Measurements from ENCODE around the gene AFAP1L1.
A peak's percentile ranks its signal among the peaks of the same experiment; 100 is the strongest.

The AFAP1L1 gene

DNA sequence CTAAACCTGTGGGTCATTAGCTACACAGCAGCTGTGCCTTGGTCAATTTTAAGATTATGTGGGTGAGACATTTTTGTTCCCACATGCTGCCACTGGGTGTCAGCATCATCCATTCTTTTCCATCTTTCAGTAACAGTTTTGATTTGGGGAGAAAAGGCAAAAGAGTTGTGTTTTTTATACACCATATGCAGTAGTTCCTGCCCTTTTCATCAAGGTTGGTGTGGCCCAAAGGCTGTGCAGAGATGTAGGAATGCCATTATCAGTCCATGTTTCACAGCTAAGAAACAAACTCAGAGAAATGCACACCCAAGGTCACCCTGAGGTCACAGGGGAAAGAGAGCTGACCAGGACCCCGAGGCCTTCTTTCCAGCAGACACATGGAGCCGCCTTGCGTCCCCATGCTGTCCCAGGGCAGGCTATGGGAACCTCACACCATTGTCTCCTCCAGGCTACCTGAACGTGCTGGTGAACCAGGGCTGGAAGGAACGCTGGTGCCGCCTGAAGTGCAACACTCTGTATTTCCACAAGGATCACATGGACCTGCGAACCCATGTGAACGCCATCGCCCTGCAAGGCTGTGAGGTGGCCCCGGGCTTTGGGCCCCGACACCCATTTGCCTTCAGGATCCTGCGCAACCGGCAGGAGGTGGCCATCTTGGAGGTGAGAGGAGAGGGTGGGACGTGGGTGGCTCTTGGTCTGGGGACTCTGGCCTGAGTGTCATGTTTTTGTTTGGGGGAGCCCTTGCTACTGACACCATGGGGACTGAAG lies 45.8 kb downstream of the AFAP1L1 start:
- DNase-seq: peak; percentile 8

DNA sequence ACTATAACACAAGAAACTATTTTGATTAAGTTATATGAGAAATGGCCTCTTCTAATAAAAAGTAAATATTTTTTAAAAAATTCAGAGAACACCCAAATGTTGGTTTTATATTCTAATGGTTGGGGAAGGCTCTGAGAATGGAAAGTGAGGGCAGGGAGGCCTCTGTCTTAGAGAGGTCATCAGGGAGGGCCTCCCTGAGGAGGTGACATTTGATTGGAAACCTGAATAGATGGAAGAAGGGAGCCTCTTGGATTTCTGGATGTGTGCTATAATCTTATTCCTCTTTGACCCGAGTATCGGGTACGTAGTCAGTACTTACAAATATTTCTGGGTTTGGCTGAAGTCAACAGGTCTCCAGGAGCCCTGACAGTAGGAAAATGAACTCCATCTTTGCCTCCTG lies 47.5 kb downstream of the AFAP1L1 start:
- DNase-seq: no peak

DNA sequence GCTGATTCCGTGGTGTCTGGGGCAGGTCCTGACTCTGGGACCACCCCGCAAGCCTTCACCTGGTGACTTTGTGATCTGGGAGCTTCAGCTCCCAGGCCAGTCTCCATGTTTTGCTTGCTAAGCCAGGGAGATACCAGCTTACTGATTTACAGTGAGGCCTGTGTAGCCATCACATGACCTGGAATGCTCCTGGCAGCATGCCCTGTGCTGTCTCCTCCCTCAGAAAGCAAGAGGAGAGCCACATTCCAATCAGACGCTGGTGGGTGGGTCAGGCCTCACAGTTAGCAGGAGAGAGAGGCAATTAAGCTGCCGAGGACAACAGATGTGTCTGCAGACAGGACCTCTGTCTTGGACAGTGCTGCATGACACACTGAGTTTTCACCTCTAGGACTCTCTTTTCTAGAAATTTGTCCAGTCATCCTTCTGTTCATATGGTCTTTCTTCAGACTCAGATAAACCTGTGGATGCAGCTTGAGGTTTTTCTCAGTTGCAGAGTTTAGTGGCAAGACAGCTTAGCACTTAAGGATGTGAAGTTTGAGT lies 49.2 kb downstream of the AFAP1L1 start:
- DNase-seq: peak; percentile 2

DNA sequence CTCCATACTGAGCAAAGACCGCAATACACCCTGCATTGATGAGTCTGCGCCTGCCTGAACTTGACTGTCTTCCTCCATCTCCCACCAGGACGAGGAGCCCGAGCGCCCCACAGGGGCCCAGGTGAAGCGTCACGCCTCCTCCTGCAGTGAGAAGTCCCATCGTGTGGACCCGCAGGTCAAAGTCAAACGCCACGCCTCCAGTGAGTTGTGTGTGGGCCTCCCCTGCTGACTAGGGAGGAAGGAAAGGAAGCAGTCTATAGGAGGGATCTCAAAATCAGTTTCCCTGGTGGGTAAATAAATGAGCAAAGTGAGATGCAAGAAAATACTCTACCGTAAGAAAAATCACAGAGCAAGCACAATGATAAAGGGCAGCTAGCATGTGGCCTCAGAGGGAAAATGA lies 50.9 kb downstream of the AFAP1L1 start:
- DNase-seq: no peak

DNA sequence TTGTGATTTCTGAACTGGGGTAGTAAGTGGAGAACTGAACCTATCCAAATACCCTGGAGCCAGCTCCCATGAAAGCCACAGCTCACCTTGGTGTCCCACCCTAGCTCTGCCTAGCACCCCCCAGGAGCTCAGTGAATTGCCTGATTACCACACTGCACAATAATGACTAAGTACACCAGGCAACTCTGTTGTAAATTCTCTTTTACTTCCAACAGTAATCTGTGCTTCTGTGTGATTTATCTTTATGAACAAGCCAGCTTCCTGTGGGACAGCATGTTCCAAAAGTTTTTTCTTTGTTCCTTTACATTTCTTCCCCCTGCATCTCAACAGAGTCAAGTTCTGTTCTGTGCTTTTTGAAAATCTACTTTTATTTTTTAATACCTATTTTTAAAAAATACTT lies 51.6 kb downstream of the AFAP1L1 start:
- no peak for DNase-seq

DNA sequence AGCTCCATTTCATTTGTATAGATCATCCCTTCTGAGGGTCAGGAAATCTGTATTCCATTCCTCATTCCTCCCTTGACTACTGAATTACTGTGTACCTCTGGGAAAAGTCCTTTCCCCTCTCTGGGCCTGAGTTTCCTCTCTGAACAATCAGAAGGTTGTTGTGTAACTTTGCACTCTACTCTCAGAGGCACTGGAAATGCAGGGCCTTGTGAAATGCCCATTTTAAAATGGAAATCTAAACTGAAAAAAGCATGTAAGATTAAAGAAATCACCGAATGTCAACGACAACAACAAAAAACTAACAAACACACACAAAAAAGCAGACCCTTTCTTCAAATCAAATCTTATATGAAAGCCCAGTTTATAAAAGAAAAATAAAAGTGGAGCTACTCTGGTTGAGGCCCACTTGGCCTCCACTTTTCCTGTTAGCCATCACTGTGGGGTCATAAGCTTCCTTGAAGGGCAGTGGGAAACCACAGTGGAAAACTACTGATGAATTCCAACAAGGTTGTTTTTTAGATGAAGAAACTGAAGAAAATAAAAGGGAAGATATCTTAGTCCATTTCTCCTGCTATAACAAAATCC lies 52.1 kb downstream of the AFAP1L1 start:
- DNase-seq: no peak

DNA sequence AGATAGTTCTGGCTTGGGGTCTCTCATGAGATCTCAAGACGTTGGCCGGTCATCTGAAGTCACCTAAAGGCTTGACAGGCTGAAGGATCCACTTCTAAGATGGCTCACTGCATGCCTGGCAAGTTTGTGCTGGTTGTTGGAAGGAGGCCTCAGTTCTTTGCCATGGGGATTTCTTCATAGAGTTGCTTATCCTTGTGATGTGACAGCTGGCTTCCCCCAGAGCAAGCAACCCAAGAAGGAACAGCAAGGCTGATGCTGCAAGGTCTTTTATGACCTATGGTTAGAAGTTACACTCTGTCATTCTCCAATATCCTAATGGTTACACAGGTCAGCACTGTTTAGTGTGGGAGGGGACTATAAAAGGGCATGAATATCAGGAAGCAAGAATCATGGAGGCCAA lies 53.0 kb downstream of the AFAP1L1 start:
- DNase-seq: no peak

DNA sequence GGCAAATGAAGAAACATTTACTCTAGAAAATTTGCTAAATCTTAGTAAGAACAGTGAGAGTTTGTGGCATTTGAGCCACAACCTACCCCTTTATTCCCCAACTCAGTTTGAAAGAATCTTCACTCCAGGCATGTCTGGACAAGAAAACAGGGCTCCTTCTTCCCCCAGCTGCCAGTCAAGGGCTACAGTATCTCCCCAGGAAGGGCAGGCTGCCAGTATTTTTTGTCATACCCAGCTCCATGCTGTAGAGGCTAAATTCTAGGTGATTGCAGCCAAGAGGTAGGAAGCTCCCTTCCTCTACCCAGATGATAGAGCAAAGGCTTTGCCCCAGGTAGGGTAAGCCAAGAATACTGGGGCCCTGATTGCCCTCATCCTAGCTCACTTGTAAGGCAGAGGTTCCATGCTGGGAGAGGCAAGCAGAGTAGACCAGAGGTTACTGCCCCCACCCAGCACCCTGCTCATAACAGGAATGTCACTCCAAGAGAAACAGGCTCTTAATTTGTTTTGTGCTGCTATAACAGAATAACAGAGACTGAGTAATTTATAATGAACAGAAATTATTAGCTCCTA lies 53.6 kb downstream of the AFAP1L1 start:
- no peak for DNase-seq

DNA sequence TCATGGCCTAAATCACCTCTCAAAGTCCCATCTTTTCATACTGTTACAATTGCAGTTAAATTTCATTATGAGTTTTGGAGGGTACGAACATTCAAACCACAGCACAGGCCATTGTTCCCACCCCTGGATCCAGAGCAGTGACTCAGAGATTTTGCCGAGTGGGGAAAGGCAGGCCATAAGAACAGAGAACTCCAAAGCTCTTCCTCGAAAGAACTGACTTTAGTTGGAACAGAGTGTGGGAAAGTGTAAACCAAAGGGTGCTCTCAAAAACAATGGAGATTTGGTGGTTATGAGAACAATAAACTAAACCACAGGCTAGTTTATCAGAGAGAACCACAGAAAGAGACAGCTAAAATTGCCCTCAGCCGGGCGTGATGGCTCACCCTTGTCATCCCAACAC lies 54.2 kb downstream of the AFAP1L1 start:
- no peak for DNase-seq

DNA sequence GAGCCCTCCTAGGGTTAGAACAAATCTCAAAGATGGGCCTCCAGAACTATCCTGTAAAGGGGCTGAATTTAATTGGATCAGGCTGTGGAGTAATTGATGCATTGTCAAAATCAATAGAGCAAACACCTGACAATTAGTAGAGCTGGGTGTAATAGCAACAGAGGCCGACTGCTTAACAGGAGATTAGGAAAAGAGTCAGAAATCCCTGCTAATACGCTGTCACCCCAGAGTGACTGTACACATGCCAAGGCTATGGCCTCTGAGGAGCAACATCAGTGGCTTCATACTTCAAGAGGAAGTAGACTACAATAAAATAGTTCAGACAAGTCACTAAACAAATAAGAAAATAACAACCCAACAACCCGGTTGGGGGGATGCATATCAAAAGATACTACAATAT lies 55.0 kb downstream of the AFAP1L1 start:
- no peak for DNase-seq

DNA sequence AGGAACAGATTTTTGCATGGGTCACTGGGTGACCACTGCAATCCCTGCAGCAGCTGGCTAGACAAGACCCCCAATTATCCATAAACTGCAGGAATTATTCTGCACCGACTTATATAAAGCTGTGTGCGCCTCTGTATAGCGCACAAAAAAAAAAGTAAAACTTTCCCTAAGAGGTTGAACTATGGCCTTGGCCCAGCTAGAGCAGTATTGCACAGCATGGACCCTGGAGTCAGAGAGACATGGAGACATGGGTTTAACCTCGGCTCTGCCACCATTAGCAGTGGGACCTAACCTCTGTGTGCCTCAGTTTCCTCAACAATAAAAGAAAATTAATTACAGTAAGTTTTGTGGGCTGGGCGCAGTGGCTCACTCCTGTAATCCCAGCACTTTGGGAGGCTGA lies 56.5 kb downstream of the AFAP1L1 start:
- no peak for DNase-seq

DNA sequence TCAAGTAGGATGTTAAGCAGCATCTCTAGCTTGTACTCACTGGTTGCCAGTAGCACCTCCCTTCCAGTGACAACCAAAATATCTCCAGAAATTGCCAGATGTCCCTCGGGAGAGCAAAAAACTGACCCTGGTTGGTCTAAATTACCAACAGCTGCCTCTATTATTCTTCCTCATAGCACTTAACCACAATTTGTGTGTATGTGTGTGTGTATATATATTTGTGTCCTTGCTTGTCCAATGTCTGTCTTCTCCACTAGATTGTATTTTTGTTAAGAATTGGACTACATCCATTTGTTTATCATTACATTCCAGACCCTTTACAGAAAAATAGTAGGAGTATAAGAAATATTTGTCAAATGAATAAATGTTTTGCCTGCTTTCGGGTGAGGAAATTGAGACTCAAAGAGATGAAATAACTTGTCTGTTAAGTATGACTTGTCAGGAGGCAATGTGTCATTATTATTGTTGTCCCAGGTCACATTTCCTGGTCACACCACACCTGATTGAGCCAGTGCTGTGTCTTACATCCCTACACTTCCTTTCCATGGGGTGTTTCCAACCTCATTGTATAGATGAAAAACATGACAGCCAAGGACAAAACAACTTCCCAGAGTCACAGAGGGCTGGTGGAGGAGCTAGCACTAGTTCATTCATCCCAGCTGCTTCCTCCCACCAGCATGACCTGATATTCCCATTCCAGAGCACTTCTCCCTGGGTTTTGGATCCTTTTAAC lies 62.2 kb downstream of the AFAP1L1 start:
- no peak for DNase-seq

DNA sequence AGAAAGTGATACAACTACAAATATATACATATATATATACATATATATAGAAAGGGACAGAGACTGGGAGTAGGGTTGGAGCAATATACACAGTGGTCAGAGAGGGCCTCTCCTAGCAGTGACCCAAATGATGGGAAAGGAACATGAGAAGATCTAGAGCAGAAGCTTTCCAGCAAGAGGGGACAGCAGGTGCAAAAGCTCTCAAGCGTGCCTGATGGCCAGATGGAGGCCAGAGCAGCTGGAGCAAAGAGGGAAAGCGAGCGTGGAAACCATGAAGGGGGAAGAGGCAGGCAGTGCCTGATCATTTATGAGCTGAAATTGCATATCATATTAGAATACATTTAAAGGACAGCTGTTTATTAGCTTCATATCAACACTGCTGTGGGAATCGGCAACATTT lies 66.1 kb downstream of the AFAP1L1 start:
- no peak for DNase-seq

DNA sequence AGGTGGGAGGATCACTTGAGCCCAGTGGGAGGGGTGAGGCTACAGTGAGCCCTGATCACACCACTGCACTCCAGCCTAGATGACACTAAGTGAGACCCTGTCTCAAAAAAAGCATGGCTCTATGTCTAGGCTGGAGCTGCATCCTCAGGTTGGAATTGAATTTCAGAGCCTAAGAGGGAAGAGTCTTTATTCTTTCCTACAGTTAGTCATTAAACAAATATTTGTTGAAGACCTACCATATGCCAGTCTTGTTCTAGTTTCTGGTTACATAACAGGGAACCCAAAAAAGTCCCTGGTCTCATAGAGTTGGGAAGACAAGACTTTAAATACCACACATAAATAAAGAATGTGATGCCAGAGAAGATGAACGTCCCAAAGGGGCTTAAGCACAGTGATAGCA lies 66.7 kb downstream of the AFAP1L1 start:
- no peak for DNase-seq

DNA sequence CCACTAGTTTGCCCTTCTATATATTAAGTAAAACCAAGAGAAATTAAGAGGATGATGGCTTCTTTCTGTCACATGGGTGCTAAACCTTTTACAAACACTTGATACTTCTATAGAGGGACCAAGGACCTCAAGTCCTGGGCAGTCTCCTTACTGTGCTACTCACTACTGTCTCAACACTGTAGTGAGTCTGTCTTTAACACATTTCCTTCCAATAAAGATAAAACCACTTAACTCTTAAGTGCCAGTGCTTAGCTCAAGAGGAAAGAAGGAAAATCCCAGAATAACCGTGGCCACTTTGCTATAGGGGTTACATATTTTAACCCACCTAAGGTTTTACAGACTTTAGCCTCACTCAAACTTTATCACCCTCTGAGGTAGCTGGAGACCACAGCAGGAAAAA lies 69.3 kb downstream of the AFAP1L1 start:
- no peak for DNase-seq

DNA sequence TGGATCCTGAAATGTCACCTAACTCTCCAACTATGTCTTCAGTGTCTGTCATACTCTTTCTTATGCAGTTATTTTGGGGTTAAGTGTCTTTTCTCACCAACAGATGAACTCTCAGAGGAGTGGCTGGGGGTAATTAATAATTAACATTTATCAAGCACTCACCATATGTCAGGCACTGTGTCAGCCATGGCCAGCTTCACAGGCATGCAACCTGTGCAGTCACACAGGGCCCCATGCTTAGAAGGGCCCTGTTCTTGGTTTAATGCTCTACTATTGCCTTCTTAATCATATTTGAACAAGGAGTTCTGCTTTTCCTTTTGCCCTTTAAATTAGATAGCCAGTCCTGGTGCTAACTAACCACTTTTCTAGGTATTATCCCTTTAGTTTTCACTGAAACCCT lies 70.2 kb downstream of the AFAP1L1 start:
- DNase-seq: no peak

DNA sequence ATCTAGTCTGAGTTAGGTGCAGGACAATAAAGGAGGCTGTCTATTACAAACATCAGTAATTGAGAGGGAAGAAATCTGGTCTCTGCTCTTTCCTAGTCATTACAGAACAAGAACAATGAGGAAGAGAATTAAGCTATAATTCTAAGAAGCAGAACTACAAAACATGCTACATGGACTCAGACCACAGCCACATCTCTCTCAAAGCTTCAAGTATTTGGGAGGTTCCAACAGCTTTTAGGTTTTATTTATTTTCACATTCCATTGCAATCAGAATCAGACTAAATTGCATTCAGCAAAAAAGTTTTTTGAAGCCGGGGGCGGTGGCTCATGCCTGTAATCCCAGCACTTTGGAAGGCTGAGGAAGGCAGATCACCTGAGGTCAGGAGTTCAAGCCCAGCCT lies 72.5 kb downstream of the AFAP1L1 start:
- DNase-seq: no peak

DNA sequence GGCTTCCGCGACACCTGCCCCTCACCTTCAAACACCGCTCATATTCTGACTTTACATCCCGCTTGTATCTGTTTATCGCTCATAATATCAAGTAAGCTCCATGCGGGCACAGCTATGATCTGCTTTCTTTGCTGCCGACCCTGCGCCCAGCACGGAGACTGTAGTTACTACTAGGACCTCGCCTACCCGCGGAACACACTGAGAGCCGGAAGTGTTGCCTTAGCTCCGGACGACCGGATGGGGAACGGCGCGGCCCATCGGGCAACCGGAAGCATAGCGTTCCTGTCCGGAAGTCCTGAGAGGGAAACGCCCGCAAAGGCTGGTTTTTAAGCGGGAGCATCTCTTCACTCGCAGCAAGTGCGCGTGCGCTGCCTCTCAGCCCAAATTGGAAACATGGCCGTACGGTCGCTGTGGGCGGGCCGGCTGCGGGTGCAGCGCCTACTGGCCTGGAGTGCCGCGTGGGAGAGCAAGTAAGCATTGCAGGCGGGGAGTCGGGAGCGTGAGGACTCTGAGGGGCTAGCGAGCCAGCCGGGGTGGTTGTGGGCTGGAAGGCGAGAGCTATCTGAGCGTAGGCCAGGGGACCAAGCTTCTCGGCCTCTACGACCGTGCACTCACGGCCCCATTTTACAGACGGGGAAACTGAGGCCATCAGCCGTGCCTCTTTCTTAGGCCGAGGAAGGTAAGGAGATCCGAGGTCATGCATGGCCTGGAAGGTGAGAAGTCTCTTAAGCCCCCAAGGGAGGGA lies 73.7 kb downstream of the AFAP1L1 start, which contains the start of gene GRPEL2:
Gene GRPEL2, plus strand, starts transcription at position 353 of the 745 bp plus-strand sequence. Its CDS starts 41 bp downstream, at position 394.
- peak; percentile 90 for DNase-seq

DNA sequence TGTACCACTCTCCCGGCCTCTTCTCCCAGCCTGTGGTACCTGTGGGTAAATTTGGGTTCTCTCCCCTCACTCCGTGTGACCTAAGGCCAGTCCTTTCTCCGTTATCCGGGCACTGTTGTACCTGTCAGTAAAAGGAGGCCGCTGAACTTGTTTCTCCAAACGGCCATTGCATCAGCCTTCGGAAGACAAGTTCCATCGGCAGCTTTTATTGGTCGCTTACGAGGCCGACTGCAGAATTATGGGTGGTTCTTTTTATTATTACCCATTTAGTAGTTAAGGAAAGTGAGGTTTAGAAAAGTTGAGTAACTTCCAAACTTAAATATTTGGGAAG lies 74.2 kb downstream of the AFAP1L1 start:
- peak; percentile 14 for DNase-seq

DNA sequence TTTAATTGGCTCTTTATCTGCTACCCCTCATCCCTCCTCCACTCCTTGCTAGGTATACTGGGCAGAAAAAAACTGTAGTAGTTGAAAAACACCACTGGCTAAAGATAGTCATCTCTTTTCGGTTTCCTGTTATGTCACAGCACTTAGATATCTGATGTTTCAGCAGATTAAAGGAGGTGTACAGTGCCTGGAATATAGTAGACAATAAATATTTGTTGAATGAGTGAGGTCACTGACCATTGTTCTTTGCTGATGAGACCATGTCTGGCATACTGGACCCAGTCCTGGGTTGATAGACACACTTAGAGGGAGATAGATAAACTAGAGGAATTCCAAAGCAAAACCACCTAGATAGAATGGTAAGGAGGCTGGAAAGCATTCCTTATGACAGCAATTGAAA lies 76.9 kb downstream of the AFAP1L1 start:
- no peak for DNase-seq

DNA sequence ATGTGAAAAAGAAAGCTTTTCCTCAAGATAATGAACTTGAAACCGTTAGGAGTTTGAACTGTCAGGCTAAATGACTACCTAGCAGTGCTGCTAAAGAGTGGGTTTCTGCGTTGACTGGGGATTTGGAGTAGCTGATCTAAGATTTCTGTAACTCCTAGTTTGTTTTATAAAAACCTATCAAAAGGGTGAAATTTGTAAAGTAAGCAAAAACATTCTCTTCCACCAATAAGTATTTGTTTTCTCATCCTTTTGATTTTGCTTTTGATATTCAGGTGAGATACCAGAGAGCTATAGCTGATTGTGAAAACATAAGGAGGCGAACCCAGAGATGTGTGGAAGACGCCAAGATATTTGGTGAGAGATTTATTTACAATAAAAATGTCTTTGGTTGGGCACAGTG lies 77.7 kb downstream of the AFAP1L1 start:
- DNase-seq: no peak

DNA sequence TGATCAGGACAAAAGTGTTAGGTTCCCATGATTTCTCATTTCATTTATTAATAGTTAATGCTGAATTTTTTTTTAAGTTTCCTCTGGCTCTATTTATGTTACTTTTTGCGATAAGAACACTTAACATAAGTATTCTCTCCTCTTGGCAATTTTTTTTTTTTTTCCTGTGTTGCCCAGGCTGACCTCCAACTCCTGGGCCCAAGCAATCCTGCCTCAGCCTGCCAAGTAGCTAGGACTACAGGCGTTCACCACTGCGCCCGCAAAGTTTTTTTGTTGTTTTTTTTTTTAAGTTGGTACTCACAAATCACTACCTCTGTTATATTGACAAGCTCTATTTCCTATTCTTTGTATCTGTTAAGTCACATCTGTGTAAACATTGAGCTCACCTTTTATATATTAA lies 80.5 kb downstream of the AFAP1L1 start:
- DNase-seq: no peak

DNA sequence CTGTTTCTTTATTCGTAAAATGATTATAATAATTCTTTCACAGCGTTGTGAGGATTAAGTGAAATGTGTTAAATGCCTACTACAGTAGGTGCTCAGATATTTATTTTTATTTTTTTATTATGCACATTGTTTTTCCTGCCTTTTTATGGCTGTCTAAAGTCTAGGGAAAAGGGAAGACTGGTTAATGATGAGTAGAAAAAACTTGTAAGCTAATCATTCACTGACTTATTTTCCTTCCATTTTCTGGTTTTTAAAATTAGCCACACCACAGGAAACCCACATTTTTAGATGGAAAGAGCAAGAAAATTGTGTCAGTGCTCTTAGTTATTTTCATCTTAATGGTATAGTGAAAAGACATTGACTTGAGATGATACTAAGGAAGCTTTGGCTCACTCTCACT lies 82.3 kb downstream of the AFAP1L1 start:
- DNase-seq: no peak

All from NCI-H748 treated with DMSO at 0.1 percent for 48 hours (cell line).